NCI-H1092 (cell line): ENCODE measurements around the gene EDARADD.
"Not testable (repeated sequence)": the region's sequence is repeated elsewhere in the genome, so short reads cannot be mapped to it uniquely, and the experiment has no call there.

Experiments used
- DNase-seq: peaks from one replicate; lab custom pipeline; 2025; lab: John Stamatoyannopoulos, UW

The EDARADD gene

GRCh38 chr1:236438614-236439013 is 44.5 kb downstream of the EDARADD start:
- no peak for DNase-seq

GRCh38 chr1:236440373-236440772 is 46.3 kb downstream of the EDARADD start:
- no peak for DNase-seq

- no peak for DNase-seq
Observed at GRCh38 chr1:236450779-236451178, 56.7 kb downstream of the EDARADD start.

- DNase-seq = no peak
Observed at GRCh38 chr1:236451796-236452373, 57.8 kb downstream of the EDARADD start.

- DNase-seq = no peak
Observed at GRCh38 chr1:236455243-236455642, 61.2 kb downstream of the EDARADD start.

- no peak for DNase-seq
Observed at GRCh38 chr1:236457775-236458174, 63.7 kb downstream of the EDARADD start.

GRCh38 chr1:236458996-236459395 is 64.9 kb downstream of the EDARADD start:
- DNase-seq = no peak

- DNase-seq = no peak
Observed at GRCh38 chr1:236460103-236460502, 66.0 kb downstream of the EDARADD start.

- DNase-seq = not testable (repeated sequence)
Observed at GRCh38 chr1:236464197-236464596, 70.1 kb downstream of the EDARADD start.

- DNase-seq = no peak
Observed at GRCh38 chr1:236465231-236465958, 71.3 kb downstream of the EDARADD start.

GRCh38 chr1:236465959-236466303 is 71.8 kb downstream of the EDARADD start:
- no peak for DNase-seq

GRCh38 chr1:236467327-236467641 is 73.2 kb downstream of the EDARADD start:
- no peak for DNase-seq

- no peak for DNase-seq
Observed at GRCh38 chr1:236468625-236469024, 74.5 kb downstream of the EDARADD start.

- no peak for DNase-seq
Observed at GRCh38 chr1:236469466-236469865, 75.4 kb downstream of the EDARADD start.

- DNase-seq = no peak
Observed at GRCh38 chr1:236471096-236471495, 77.0 kb downstream of the EDARADD start.

GRCh38 chr1:236471653-236472052 is 77.6 kb downstream of the EDARADD start:
- DNase-seq = peak; percentile 59

GRCh38 chr1:236472850-236473788 is 79.0 kb downstream of the EDARADD start:
- peak; percentile 13 for DNase-seq

GRCh38 chr1:236476019-236476418 is 81.9 kb downstream of the EDARADD start:
- no peak for DNase-seq

- DNase-seq = peak; percentile 7
Observed at GRCh38 chr1:236480758-236481436, 86.8 kb downstream of the EDARADD start.

- DNase-seq = no peak
Observed at GRCh38 chr1:236484310-236484971, 90.4 kb downstream of the EDARADD start.

- DNase-seq = no peak
Observed at GRCh38 chr1:236486356-236487002, 92.4 kb downstream of the EDARADD start.
